ENCODE results near the gene ATP6V1F.

GRCh38 chr7:128832880-128833147 lies 29.8 kb upstream of the ATP6V1F start:
- TF ChIP-seq CTCF (IDR thresholded peaks at IDR 0.05): no peak
- TF ChIP-seq POLR2A (IDR thresholded peaks at IDR 0.05): no peak
